Measurements from ENCODE around the gene PILRA. TPM values are rescaled to one million over a fixed set of nuclear protein-coding genes. Genes with fewer than 3 reads are reported as not detected.

Gene PILRA
- total RNA-seq, 1 donor, result 0.43 TPM

DNA sequence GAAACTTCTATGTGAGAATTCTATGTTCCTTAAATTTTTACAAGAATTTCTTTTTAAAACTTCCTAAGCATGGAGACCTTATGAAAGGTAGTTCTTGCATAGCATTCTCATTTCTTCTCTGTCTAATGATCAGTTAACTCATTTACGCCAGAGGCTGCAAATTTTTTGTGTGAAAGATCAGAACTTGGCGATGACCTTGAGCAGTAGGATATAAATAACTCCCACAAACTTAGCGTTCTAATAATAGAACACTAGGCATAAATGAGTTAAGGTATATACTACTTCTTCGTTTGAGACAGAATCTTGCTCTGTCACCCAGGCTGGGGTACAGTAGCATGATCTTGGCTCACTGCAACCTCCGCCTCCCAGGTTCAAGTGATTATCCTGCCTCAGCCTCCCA, 13.7 kb downstream of the PILRA start:
- no peak for TF ChIP-seq CTCF (IDR thresholded peaks at IDR 0.05; ENCODE audit: insufficient read depth, low read depth, low read length)
- no peak overlapping the region for H3K4me3 ChIP-seq (ENCODE audit: low read depth, low read length)
- DNase-seq (ENCODE audit: low read depth), result no peak

- TF ChIP-seq CTCF (IDR thresholded peaks at IDR 0.05; ENCODE audit: insufficient read depth, low read depth, low read length), result no peak
- DNase-seq (ENCODE audit: low read depth), result no peak
- no peak overlapping the region for H3K4me3 ChIP-seq (ENCODE audit: low read depth, low read length)
These were observed 14.4 kb downstream of the PILRA start for GRCh38 chr7:100387695-100388094.

- no peak for TF ChIP-seq CTCF (IDR thresholded peaks at IDR 0.05; ENCODE audit: insufficient read depth, low read depth, low read length)
- no peak for DNase-seq (ENCODE audit: low read depth)
- no peak overlapping the region for H3K4me3 ChIP-seq (ENCODE audit: low read depth, low read length)
These were observed 16.3 kb downstream of the PILRA start for GRCh38 chr7:100389437-100390088.

GRCh38 chr7:100390286-100391009, 17.2 kb downstream of the PILRA start:
- TF ChIP-seq CTCF (IDR thresholded peaks at IDR 0.05; ENCODE audit: insufficient read depth, low read depth, low read length), result no peak
- no peak overlapping the region for H3K4me3 ChIP-seq (ENCODE audit: low read depth, low read length)
- DNase-seq (ENCODE audit: low read depth), result no peak

- DNase-seq (ENCODE audit: low read depth), result no peak
- TF ChIP-seq CTCF (IDR thresholded peaks at IDR 0.05; ENCODE audit: insufficient read depth, low read depth, low read length), result no peak
- H3K4me3 ChIP-seq (ENCODE audit: low read depth, low read length), result no peak overlapping the region
These were observed 20.1 kb downstream of the PILRA start for GRCh38 chr7:100393233-100393905.

DNA sequence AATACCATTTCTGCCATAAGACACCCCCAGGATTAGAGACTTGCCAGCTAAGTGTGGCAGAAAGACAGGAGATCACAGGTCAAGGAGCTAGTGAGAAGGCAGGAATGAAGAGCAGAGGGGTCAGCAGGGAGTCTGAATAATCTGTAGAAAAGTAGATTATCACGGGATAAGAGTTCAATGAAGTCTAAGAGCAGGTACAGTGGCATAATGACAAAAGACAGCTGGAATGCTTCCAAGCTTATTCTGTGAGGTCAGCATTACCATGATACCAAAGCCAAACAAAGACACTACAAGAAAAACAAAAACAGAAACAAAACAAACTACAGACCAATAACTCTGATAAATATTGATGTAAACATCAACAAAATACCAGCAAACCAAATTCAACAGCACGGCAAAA, 20.8 kb downstream of the PILRA start:
- no peak overlapping the region for H3K4me3 ChIP-seq (ENCODE audit: low read depth, low read length)
- TF ChIP-seq CTCF (IDR thresholded peaks at IDR 0.05; ENCODE audit: insufficient read depth, low read depth, low read length), result no peak
- no peak for DNase-seq (ENCODE audit: low read depth)
